Tibial nerve (tissue), 4 donors: ENCODE data around the gene AHNAK. TPM values are rescaled to one million over a fixed set of nuclear protein-coding genes. Genes with fewer than 3 reads are reported as not detected.

Source experiments
- DNase-seq, 2 donors: peaks; one replicate each; pipeline ENCODE4 v3.0.0-alpha.2; 2019; ENCODE audit warnings: low spot score in 2 of 2
- H3K27ac ChIP-seq, 4 donors: fragments of 200-600 bp; sonication (generic) in 3 of 4; one replicate each; pipeline ENCODE4 v1.5.1; 2017 to 2019; ENCODE audit warnings: mild to moderate bottlenecking in 1 of 4
- H3K27me3 ChIP-seq, 2 donors: fragments of 200-600 bp; sonication (generic) in 1 of 2; one replicate each; pipeline versions ENCODE4 v1.5.1 to v1.6.0; 2017 to 2019
- H3K36me3 ChIP-seq, 3 donors: fragments of 200-600 bp; sonication (generic); one replicate each; pipeline ENCODE4 v1.5.1; 2018 to 2019
- H3K4me1 ChIP-seq, 4 donors: fragments of 200-600 bp; sonication (generic) in 3 of 4; one replicate each; pipeline ENCODE4 v1.5.1; 2017 to 2019
- H3K4me3 ChIP-seq, 4 donors: fragments of 200-600 bp; sonication (generic) in 3 of 4; one replicate each; pipeline ENCODE4 v1.5.1; 2017 to 2019; ENCODE audit warnings: mild to moderate bottlenecking in 1 of 4, moderate library complexity in 1 of 4
- H3K9me3 ChIP-seq, 4 donors: fragments of 200-600 bp; sonication (generic) in 3 of 4; one replicate each; pipeline ENCODE4 v1.5.1; 2017 to 2019
- EP300 ChIP-seq, 2 donors: sonication (generic); formaldehyde crosslinking; IDR thresholded peaks; one replicate each; pipeline ENCODE4 v1.6.1; 2017; ENCODE audit warnings: antibody characterized with exemption in 2 of 2, mild to moderate bottlenecking in 1 of 2
- POLR2A ChIP-seq, 2 donors: fragments of 450-650 bp; IDR thresholded peaks; one replicate each; pipeline ENCODE4 v1.6.1; 2017; ENCODE audit warnings: antibody characterized with exemption in 2 of 2, mild to moderate bottlenecking in 2 of 2, moderate library complexity in 2 of 2
- WGBS, 2 donors: methylation state at CpG; one replicate each; pipeline ENCODE4 v1.1.5; 2018; 5-methylcytosine and 5-hydroxymethylcytosine counted together
- total RNA-seq, 4 donors: library from RNA; depleted of rRNA; stranded (reverse); fragments of >200 nt; gene quantifications; one replicate each; pipeline ENCODE4 v1.1.0, GENCODE V29; 2016
- TF ChIP-seq, protein P1 (sequence below), 5 experiments: fragments of 200-600 bp in 3 of 5; fragments of 450-650 bp in 2 of 5; sonication (generic) in 3 of 5; IDR thresholded peaks; one replicate each; pipeline ENCODE4 v1.5.1; 2016 to 2019; ENCODE audit warnings: antibody characterized with exemption in 5 of 5, mild to moderate bottlenecking in 3 of 5, moderate library complexity in 2 of 5

Gene AHNAK
- total RNA-seq, 4 donors from 2014 or later, result 1,417 to 3,061 (median 2,562) TPM

DNA sequence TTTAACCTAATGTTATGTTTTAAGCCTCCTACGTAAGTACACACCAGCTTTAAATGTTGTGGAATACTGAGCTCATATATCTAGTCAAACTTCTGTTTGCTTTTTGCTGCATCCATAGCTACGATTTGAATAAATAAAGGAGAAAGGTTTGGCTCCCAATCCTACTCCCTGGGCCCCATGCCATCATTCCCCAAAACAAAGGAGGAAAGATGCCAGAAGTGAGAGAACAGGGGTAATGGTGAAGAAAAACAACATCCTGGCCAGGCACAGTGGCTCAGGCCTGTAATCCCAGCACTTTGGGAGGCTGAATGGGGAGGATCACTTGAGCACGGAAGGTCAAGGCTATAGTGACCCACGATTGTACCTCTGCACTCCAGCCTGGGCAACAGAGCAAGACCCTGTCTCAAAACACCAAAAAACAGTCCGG, 101.3 kb downstream of the AHNAK start:
- H3K9me3 ChIP-seq, result no peaks in the 10 kb centered on the region
- H3K4me3 ChIP-seq, result peak overlapping the region in 1 of 4 donors; percentile 41
- peak overlapping the region; percentile 79 to 98 (median 90) for H3K27ac ChIP-seq
- H3K27me3 ChIP-seq, result no peaks in the 10 kb centered on the region
- H3K36me3 ChIP-seq, result no peaks in the 10 kb centered on the region
- TF ChIP-seq EP300 (IDR thresholded peaks at IDR 0.05), result peak in 1 of 2 donors; percentile 36
- TF ChIP-seq, protein P1, sequence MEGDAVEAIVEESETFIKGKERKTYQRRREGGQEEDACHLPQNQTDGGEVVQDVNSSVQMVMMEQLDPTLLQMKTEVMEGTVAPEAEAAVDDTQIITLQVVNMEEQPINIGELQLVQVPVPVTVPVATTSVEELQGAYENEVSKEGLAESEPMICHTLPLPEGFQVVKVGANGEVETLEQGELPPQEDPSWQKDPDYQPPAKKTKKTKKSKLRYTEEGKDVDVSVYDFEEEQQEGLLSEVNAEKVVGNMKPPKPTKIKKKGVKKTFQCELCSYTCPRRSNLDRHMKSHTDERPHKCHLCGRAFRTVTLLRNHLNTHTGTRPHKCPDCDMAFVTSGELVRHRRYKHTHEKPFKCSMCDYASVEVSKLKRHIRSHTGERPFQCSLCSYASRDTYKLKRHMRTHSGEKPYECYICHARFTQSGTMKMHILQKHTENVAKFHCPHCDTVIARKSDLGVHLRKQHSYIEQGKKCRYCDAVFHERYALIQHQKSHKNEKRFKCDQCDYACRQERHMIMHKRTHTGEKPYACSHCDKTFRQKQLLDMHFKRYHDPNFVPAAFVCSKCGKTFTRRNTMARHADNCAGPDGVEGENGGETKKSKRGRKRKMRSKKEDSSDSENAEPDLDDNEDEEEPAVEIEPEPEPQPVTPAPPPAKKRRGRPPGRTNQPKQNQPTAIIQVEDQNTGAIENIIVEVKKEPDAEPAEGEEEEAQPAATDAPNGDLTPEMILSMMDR (IDR thresholded peaks at IDR 0.05), result no peak
- H3K4me1 ChIP-seq, result peaks cover 0 to 58% (median 42%) of the 10 kb centered on the region in 4 donors
- DNase-seq, result peak in 1 of 2 donors; percentile 43
- 35 to 49% methylated on average over 5 of the region's 5 CpGs for WGBS, 2 donors

DNA sequence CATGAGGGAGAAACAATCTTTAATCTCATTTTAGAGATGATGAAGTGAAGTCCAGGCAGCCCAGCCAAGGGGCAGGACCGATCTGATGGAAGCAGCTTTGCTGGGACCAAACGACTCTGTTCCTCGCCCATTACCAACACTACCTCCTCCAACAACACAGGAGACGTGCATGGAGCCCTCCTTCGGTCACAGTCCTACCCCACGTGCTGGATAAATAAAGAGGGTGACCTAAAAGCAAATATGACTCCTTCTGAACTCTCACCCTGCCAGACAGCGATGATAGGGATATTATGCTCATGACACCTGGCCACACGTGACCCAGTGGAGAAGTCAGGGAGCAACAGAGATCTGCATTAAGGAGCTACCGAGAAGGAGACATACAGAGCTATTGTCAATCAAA, 101.8 kb downstream of the AHNAK start:
- DNase-seq, result no peak
- Histone ChIP-seq H3K4me3 (peak overlapping the region in 3 of 4 donors; percentile 17 to 42 (median 41)), H3K9me3 (no peaks in the 10 kb centered on the region), H3K27me3 (no peaks in the 10 kb centered on the region), H3K27ac (peak overlapping the region; percentile 79 to 98 (median 90)), H3K36me3 (no peaks in the 10 kb centered on the region), H3K4me1 (peaks cover 0 to 63% (median 47%) of the 10 kb centered on the region in 4 donors)
- 25 to 35% methylated on average over 9 of the region's 9 CpGs for WGBS, 2 donors
- TF ChIP-seq EP300 (IDR thresholded peaks at IDR 0.05) (no peak), POLR2A (IDR thresholded peaks at IDR 0.05) (no peak)
- TF ChIP-seq, protein P1 (IDR thresholded peaks at IDR 0.05), result no peak

DNA sequence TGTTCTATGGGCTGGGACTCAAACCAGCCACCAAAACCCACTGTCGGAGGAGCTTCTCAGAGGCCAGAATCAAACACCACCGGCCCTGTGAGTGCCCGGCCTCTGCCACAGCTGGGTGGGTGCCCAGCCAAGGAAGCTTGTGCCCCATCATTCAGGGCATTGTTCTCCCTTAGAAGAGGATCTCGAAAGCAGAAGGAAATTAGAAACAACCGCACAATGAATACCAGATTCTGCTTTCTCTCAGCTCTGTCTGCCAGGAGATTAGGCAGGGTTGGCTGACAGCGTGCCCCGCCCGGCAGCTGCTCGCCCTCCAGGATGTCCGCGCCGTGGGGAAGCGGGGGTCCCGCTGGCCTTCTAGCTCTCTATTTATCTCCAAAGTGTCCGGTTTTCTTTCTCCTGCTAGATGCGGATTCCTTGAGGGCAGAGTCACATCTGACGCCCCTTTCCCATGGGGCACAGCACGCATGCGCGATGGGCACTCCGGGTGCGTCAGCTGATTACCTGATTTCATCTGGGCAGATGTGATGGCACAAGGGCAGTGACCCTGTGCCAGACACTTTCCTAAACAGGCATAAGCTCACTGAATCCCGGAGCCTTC, 102.3 kb downstream of the AHNAK start:
- peak; percentile 59 to 61 for DNase-seq
- Histone ChIP-seq H3K9me3 (no peaks in the 10 kb centered on the region), H3K36me3 (no peaks in the 10 kb centered on the region), H3K4me3 (peak overlapping the region; percentile 17 to 42 (median 31)), H3K4me1 (peaks cover 0 to 67% (median 51%) of the 10 kb centered on the region in 4 donors), H3K27ac (peak overlapping the region; percentile 79 to 98 (median 90)), H3K27me3 (no peaks in the 10 kb centered on the region)
- TF ChIP-seq EP300 (IDR thresholded peaks at IDR 0.05) (peak in 1 of 2 donors; percentile 67), POLR2A (IDR thresholded peaks at IDR 0.05) (peak in 1 of 2 donors; percentile 50)
- TF ChIP-seq, protein P1 (IDR thresholded peaks at IDR 0.05), result peak in 1 of 5 experiments; percentile 12
- 1 to 21% methylated on average over 16 to 23 of the region's 23 CpGs for WGBS, 2 donors

DNA sequence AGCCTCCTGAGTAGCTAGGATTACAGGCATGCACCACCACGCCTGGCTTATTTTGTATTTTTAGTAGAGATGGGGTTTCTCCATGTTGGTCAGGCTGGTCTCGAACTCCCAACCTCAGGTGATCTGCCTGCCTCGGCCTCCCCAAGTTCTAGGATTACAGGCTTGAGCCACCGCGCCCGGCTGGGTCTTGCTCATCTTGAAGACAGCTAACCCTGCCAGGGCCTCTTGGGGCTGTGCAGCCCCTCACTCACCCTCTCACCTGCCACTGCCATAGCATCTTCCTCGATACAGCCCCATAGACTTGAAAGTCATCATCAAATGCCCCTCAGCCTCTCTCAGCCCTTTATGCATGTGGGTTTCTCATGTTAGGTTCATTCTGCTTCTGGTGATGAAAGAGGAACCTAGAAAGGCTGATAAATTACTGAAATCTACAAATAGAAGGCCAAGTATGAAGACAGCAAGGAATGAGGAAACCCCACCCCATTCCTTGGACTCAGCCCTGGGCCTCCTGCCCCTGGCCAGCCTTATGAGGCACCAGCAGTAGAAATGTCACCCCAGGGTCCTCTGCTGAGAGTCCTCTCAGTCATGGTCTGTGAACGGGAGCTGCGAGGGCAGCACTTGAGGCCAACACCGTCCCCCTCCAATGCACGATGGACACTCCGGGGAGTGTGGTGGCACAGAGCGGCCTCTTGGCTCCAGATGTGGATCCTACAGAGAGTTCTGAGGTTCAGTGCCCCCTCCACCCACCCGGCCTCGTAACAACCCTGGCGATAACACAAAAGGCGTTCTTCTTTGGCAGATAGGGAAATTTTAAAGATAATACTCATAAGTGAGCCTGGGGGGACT, 103.0 kb downstream of the AHNAK start:
- Histone ChIP-seq H3K4me3 (peak overlapping the region; percentile 17 to 42 (median 31)), H3K36me3 (no peaks in the 10 kb centered on the region)
- peak; percentile 35 to 57 for DNase-seq

More for the DNA sequence above, 103.0 kb downstream of the AHNAK start:
- Histone ChIP-seq H3K27me3 (no peaks in the 10 kb centered on the region), H3K9me3 (no peaks in the 10 kb centered on the region), H3K27ac (peak overlapping the region; percentile 79 to 98 (median 90)), H3K4me1 (peaks cover 0 to 71% (median 52%) of the 10 kb centered on the region in 4 donors)
- WGBS, 2 donors, result 33 to 55% methylated on average over 13 to 17 of the region's 17 CpGs
- peak in 1 of 2 donors; percentile 53 for TF ChIP-seq EP300 (IDR thresholded peaks at IDR 0.05)
- no peak for TF ChIP-seq POLR2A (IDR thresholded peaks at IDR 0.05)
- TF ChIP-seq, protein P1 (IDR thresholded peaks at IDR 0.05), result no peak
